ENCODE measurements around the gene ARHGAP24. TPM values are rescaled to one million over a fixed set of nuclear protein-coding genes. Genes with fewer than 3 reads are reported as not detected.

The ARHGAP24 gene
- total and polyA plus RNA-seq, 2 of the 13 experiments (the other 11 are each of a cell fraction or from before 2014, with no cell fraction given), result 0.07 to 0.55 TPM

DNA sequence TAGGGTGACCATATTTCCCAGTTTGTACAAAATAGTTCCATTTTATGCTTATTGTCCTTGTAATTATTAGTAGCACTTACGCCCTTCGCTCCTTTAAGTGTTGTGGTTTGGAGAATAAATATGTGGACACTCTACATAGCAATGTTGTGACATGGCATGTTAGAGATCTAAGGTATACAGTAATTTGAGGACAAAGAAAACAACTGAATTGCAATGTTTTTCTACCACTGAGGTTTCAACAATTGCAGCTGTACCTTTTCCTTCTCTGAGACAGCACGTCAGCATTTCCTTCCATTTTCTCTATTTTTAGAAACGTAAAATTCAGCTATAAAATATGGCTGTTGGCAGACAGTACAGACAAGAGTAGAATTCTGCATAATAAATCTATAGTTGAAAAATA, 561.8 kb downstream of the ARHGAP24 start:
- intact Hi-C loops (cut with micrococcal nuclease; ENCODE audit: unreplicated experiment), result no loop called here
- WGBS (ENCODE audit: low lambda C conversion rate), result 24% methylated on average over 4 of the region's 4 CpGs
- no peak for FAIRE-seq
- Histone ChIP-seq H3K36me3 (replicated peaks in 1 of 2; ENCODE audit: control insufficient read depth in 1 of 2, insufficient read depth in 2 of 2, low read length in 2 of 2) (no peaks in the 10 kb centered on the region), H3K27ac (ENCODE audit: extremely low read length, insufficient read depth, low read length) (no peak overlapping the region), H3K79me2 (ENCODE audit: insufficient read depth, low read length) (no peaks in the 10 kb centered on the region), H3K4me3 (replicated peaks in 1 of 3; ENCODE audit: insufficient read depth in 1 of 3, low read depth in 2 of 3, low read length in 3 of 3) (no peak overlapping the region), H4K20me1 (ENCODE audit: insufficient read depth, low read length) (no peaks in the 10 kb centered on the region), H2AFZ (ENCODE audit: low read length) (no peak overlapping the region), H3K4me2 (ENCODE audit: low read depth, low read length) (no peak overlapping the region), H3K9ac (ENCODE audit: insufficient read depth, low read depth, low read length) (no peak overlapping the region), H3K27me3 (ENCODE audit: control insufficient read depth in 1 of 2, insufficient read depth in 2 of 2, low read length in 2 of 2) (no peaks in the 10 kb centered on the region), H3K9me3 (ENCODE audit: low read length) (no peaks in the 10 kb centered on the region), H3K4me1 (ENCODE audit: insufficient read depth, low read length) (no peaks in the 10 kb centered on the region)
- BruUV-seq (replicated peaks), result no TSS peak
- CTCF ChIA-PET (ENCODE audit: low intra/inter-chr PET ratio, low total read pairs), result no interaction called here
- in situ Hi-C loops (cut with HindIII; ENCODE audit: extremely low pct_ligation_motif_present, low pct_unique_long_range_greater_than_20kb), result no loop called here
- TF ChIP-seq FOXO1 (CRISPR knock-in tag; IDR thresholded peaks at IDR 0.05) (no peak), CENPX (CRISPR knock-in tag; IDR thresholded peaks at IDR 0.05) (no peak), ZNF292 (CRISPR knock-in tag; IDR thresholded peaks at IDR 0.05; ENCODE audit: borderline replicate concordance, low read depth) (no peak), ZFP82 (CRISPR knock-in tag; IDR thresholded peaks at IDR 0.05; ENCODE audit: borderline replicate concordance) (no peak), FIP1L1 (IDR thresholded peaks at IDR 0.05; ENCODE audit: borderline replicate concordance, insufficient read depth, low read depth, low read length) (no peak), CBX1 (IDR thresholded peaks at IDR 0.05; ENCODE audit: low read depth) (no peak)
- TF ChIP-seq, protein P1, sequence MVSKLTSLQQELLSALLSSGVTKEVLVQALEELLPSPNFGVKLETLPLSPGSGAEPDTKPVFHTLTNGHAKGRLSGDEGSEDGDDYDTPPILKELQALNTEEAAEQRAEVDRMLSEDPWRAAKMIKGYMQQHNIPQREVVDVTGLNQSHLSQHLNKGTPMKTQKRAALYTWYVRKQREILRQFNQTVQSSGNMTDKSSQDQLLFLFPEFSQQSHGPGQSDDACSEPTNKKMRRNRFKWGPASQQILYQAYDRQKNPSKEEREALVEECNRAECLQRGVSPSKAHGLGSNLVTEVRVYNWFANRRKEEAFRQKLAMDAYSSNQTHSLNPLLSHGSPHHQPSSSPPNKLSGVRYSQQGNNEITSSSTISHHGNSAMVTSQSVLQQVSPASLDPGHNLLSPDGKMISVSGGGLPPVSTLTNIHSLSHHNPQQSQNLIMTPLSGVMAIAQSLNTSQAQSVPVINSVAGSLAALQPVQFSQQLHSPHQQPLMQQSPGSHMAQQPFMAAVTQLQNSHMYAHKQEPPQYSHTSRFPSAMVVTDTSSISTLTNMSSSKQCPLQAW (CRISPR knock-in tag; IDR thresholded peaks at IDR 0.05), result no peak
- TF ChIP-seq, protein P2, sequence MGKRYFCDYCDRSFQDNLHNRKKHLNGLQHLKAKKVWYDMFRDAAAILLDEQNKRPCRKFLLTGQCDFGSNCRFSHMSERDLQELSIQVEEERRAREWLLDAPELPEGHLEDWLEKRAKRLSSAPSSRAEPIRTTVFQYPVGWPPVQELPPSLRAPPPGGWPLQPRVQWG (CRISPR knock-in tag; IDR thresholded peaks at IDR 0.05; ENCODE audit: borderline replicate concordance, low read depth), result no peak
- TF ChIP-seq, protein P3, sequence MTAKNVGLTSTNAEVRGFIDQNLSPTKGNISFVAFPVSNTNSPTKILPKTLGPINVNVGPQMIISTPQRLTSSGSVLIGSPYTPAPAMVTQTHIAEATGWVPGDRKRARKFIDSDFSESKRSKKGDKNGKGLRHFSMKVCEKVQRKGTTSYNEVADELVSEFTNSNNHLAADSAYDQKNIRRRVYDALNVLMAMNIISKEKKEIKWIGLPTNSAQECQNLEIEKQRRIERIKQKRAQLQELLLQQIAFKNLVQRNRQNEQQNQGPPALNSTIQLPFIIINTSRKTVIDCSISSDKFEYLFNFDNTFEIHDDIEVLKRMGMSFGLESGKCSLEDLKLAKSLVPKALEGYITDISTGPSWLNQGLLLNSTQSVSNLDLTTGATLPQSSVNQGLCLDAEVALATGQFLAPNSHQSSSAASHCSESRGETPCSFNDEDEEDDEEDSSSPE (CRISPR knock-in tag; IDR thresholded peaks at IDR 0.05), result no peak
- TF ChIP-seq, protein P4, sequence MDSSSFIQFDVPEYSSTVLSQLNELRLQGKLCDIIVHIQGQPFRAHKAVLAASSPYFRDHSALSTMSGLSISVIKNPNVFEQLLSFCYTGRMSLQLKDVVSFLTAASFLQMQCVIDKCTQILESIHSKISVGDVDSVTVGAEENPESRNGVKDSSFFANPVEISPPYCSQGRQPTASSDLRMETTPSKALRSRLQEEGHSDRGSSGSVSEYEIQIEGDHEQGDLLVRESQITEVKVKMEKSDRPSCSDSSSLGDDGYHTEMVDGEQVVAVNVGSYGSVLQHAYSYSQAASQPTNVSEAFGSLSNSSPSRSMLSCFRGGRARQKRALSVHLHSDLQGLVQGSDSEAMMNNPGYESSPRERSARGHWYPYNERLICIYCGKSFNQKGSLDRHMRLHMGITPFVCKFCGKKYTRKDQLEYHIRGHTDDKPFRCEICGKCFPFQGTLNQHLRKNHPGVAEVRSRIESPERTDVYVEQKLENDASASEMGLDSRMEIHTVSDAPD (CRISPR knock-in tag; IDR thresholded peaks at IDR 0.05), result no peak
- POLR2A ChIA-PET, result no interaction called here
- no peak for ATAC-seq
- no peak for DNase-seq (ENCODE audit: low spot score)

All from HepG2 (cell line).